HUES64 (cell line): ENCODE data around the gene SEC24B.
"Not testable (repeated sequence)": the region's sequence is repeated elsewhere in the genome, so short reads cannot be mapped to it uniquely, and the experiment has no call there.

Experiments
- H3K27ac ChIP-seq: 2 replicates; pipeline ENCODE4 v1.7.0; 2013; ENCODE audit warnings: low read depth, low read length, inconsistent platforms
- H3K27me3 ChIP-seq: 2 replicates; pipeline ENCODE4 v1.6.1; 2013; ENCODE audit warnings: mild to moderate bottlenecking, low read length; ENCODE audit not compliant: insufficient read depth
- H3K36me3 ChIP-seq: 2 replicates; pipeline ENCODE4 v1.6.1; 2013; ENCODE audit warnings: mild to moderate bottlenecking, low read length; ENCODE audit not compliant: insufficient read depth
- H3K4me1 ChIP-seq: 2 replicates; pipeline ENCODE4 v1.6.1; 2013; ENCODE audit warnings: mild to moderate bottlenecking, low read length, moderate library complexity; ENCODE audit not compliant: insufficient read depth
- H3K4me3 ChIP-seq: 2 replicates; pipeline ENCODE4 v1.5.1; 2013; ENCODE audit warnings: mild to moderate bottlenecking, low read length, moderate library complexity
- H3K9ac ChIP-seq: 2 replicates; pipeline ENCODE4 v1.6.1; 2013; ENCODE audit warnings: mild to moderate bottlenecking, low read depth, low read length
- H3K9me3 ChIP-seq: 2 replicates; pipeline ENCODE4 v1.6.1; 2013; ENCODE audit warnings: low read depth, low read length; ENCODE audit not compliant: insufficient read depth
- WGBS: fragments of 150-250, 120-280 bp; methylation state at CpG from one replicate; pipeline ENCODE4 v1.1.7; 2013; ENCODE audit warnings: missing lambda C conversion rate; 5-methylcytosine and 5-hydroxymethylcytosine counted together

The SEC24B gene

GRCh38 chr4:109506890-109507289 is 73.3 kb downstream of the SEC24B start:
- Histone ChIP-seq H3K4me3 (no peak overlapping the region), H3K9me3 (no peaks in the 10 kb centered on the region), H3K36me3 (peaks cover 63% of the 10 kb centered on the region), H3K9ac (no peak overlapping the region), H3K4me1 (no peaks in the 10 kb centered on the region), H3K27ac (no peak overlapping the region), H3K27me3 (no peaks in the 10 kb centered on the region)

GRCh38 chr4:109510687-109511086 is 77.1 kb downstream of the SEC24B start:
- Histone ChIP-seq H3K9ac (no peak overlapping the region), H3K36me3 (peaks cover 70% of the 10 kb centered on the region), H3K9me3 (no peaks in the 10 kb centered on the region), H3K4me3 (no peak overlapping the region), H3K4me1 (no peaks in the 10 kb centered on the region), H3K27ac (no peak overlapping the region), H3K27me3 (no peaks in the 10 kb centered on the region)
- WGBS, result no CpG with 5 or more reads among the region's 2 CpGs

GRCh38 chr4:109511414-109511813 is 77.8 kb downstream of the SEC24B start:
- no peaks in the 10 kb centered on the region for H3K27me3 ChIP-seq
- H3K4me3 ChIP-seq, result no peak overlapping the region
- peaks cover 70% of the 10 kb centered on the region for H3K36me3 ChIP-seq
- 100% methylated on average over 2 of the region's 2 CpGs for WGBS
- no peaks in the 10 kb centered on the region for H3K9me3 ChIP-seq
- no peaks in the 10 kb centered on the region for H3K4me1 ChIP-seq
- H3K9ac ChIP-seq, result no peak overlapping the region
- H3K27ac ChIP-seq, result no peak overlapping the region

GRCh38 chr4:109513368-109513767 is 79.8 kb downstream of the SEC24B start:
- not testable (repeated sequence) for H3K9ac ChIP-seq, H3K4me3 ChIP-seq, H3K27ac ChIP-seq, H3K9me3 ChIP-seq, H3K27me3 ChIP-seq, H3K4me1 ChIP-seq
- WGBS, result 94% methylated on average over 12 of the region's 12 CpGs
- H3K36me3 ChIP-seq, result peaks cover 79% of the 10 kb centered on the region

- Histone ChIP-seq H3K36me3 (peaks cover 92% of the 10 kb centered on the region), H3K4me3 (no peak overlapping the region), H3K4me1 (no peaks in the 10 kb centered on the region), H3K9ac (no peak overlapping the region), H3K27me3 (no peaks in the 10 kb centered on the region), H3K9me3 (peaks cover 4% of the 10 kb centered on the region; the same call in 1 of the 2 replicates), H3K27ac (no peak overlapping the region)
These were observed 98.6 kb downstream of the SEC24B start for GRCh38 chr4:109532182-109532581.

GRCh38 chr4:109545401-109545800 is 111.8 kb downstream of the SEC24B start:
- no peaks in the 10 kb centered on the region for H3K27me3 ChIP-seq
- no peaks in the 10 kb centered on the region for H3K4me1 ChIP-seq
- H3K9me3 ChIP-seq, result no peaks in the 10 kb centered on the region
- peaks cover 19% of the 10 kb centered on the region for H3K36me3 ChIP-seq
- no peak overlapping the region for H3K27ac ChIP-seq
- WGBS, result 100% methylated on average over 1 of the region's 1 CpG
- H3K9ac ChIP-seq, result no peak overlapping the region
- no peak overlapping the region for H3K4me3 ChIP-seq

GRCh38 chr4:109547394-109547793 is 113.8 kb downstream of the SEC24B start:
- Histone ChIP-seq H3K9ac (no peak overlapping the region), H3K4me1 (no peaks in the 10 kb centered on the region), H3K27ac (no peak overlapping the region), H3K4me3 (no peak overlapping the region), H3K36me3 (0 out of 2 replicates have a peak, but pooled peaks cover 8% of the 10 kb centered on the region), H3K9me3 (no peaks in the 10 kb centered on the region), H3K27me3 (no peaks in the 10 kb centered on the region)
- 91% methylated on average over 5 of the region's 5 CpGs for WGBS

GRCh38 chr4:109548655-109549054 is 115.0 kb downstream of the SEC24B start:
- no peaks in the 10 kb centered on the region for H3K9me3 ChIP-seq
- no peak overlapping the region for H3K27ac ChIP-seq
- H3K4me1 ChIP-seq, result no peaks in the 10 kb centered on the region
- no peaks in the 10 kb centered on the region for H3K27me3 ChIP-seq
- H3K9ac ChIP-seq, result no peak overlapping the region
- no peak overlapping the region for H3K4me3 ChIP-seq
- no peaks in the 10 kb centered on the region for H3K36me3 ChIP-seq
- 85% methylated on average over 2 of the region's 2 CpGs for WGBS

- no peaks in the 10 kb centered on the region for H3K9me3 ChIP-seq
- no peak overlapping the region for H3K9ac ChIP-seq
- no peaks in the 10 kb centered on the region for H3K27me3 ChIP-seq
- no peak overlapping the region for H3K27ac ChIP-seq
- no peaks in the 10 kb centered on the region for H3K36me3 ChIP-seq
- H3K4me3 ChIP-seq, result no peak overlapping the region
- WGBS, result 97% methylated on average over 5 of the region's 6 CpGs
- H3K4me1 ChIP-seq, result no peaks in the 10 kb centered on the region
These were observed 118.6 kb downstream of the SEC24B start for GRCh38 chr4:109552237-109552636.

- H3K9me3 ChIP-seq, result no peaks in the 10 kb centered on the region
- no peak overlapping the region for H3K27ac ChIP-seq
- no peaks in the 10 kb centered on the region for H3K36me3 ChIP-seq
- 97% methylated on average over 1 of the region's 2 CpGs for WGBS
- no peaks in the 10 kb centered on the region for H3K4me1 ChIP-seq
- no peak overlapping the region for H3K4me3 ChIP-seq
- no peaks in the 10 kb centered on the region for H3K27me3 ChIP-seq
- H3K9ac ChIP-seq, result no peak overlapping the region
These were observed 119.5 kb downstream of the SEC24B start for GRCh38 chr4:109553130-109553529.

GRCh38 chr4:109554971-109555370 is 121.4 kb downstream of the SEC24B start:
- WGBS, result 88% methylated on average over 3 of the region's 3 CpGs
- H3K27ac ChIP-seq, result no peak overlapping the region

GRCh38 chr4:109557433-109557832 is 123.8 kb downstream of the SEC24B start:
- no peak overlapping the region for H3K9ac ChIP-seq
- H3K4me1 ChIP-seq, result peaks cover 13% of the 10 kb centered on the region
- no peak overlapping the region for H3K27ac ChIP-seq
- 96% methylated on average over 28 of the region's 28 CpGs for WGBS
- no peaks in the 10 kb centered on the region for H3K36me3 ChIP-seq
- H3K9me3 ChIP-seq, result no peaks in the 10 kb centered on the region
- peaks cover 22% of the 10 kb centered on the region; the same call in 1 of the 2 replicates for H3K27me3 ChIP-seq
- H3K4me3 ChIP-seq, result no peak overlapping the region

More at GRCh38 chr4:109554971-109555370, 121.4 kb downstream of the SEC24B start:
- Histone ChIP-seq H3K4me1 (peaks cover 8% of the 10 kb centered on the region), H3K9ac (no peak overlapping the region), H3K9me3 (no peaks in the 10 kb centered on the region), H3K36me3 (no peaks in the 10 kb centered on the region), H3K27me3 (peaks cover 16% of the 10 kb centered on the region; the same call in 1 of the 2 replicates), H3K4me3 (no peak overlapping the region)
